AG09309 (cell line): ENCODE measurements around the gene TPM2.

Source experiments
- DNase-seq: peaks from one replicate; pipeline ENCODE4 v3.0.0-alpha.2; 2010; ENCODE audit warnings: low read depth
- H3K4me3 ChIP-seq: 2 replicates; pipeline ENCODE4 v1.5.1; 2011; ENCODE audit warnings: mild to moderate bottlenecking, low read depth, low read length, moderate library complexity; ENCODE audit not compliant: control insufficient read depth
- TF ChIP-seq, protein P1 (sequence below): IDR thresholded peaks from 2 replicates; pipeline ENCODE4 v1.5.1; 2011; ENCODE audit warnings: mild to moderate bottlenecking, low read depth, low read length, inconsistent platforms; ENCODE audit not compliant: insufficient read depth, control insufficient read depth; ENCODE audit errors: missing control alignments

TPM2 gene

DNA sequence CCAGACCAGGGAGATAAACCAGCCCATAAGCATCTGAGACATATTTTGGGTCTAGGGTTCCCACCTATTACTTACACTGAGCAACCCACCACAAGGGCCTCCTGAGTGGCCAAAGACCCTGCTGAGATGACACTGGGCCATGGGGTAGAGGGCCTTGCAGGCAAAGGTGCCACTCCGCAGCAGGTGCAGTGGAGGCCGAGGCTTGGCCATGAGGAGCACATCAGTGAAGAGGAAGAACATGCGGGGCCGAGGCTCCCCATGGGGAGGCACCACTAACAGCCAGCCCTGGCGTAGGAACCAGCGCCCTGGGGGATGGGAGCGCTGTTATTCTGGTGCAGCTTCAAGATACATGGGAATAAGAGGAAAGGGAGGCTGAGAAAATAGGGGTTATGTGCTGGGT, 27.3 kb downstream of the TPM2 start:
- TF ChIP-seq, protein P1, sequence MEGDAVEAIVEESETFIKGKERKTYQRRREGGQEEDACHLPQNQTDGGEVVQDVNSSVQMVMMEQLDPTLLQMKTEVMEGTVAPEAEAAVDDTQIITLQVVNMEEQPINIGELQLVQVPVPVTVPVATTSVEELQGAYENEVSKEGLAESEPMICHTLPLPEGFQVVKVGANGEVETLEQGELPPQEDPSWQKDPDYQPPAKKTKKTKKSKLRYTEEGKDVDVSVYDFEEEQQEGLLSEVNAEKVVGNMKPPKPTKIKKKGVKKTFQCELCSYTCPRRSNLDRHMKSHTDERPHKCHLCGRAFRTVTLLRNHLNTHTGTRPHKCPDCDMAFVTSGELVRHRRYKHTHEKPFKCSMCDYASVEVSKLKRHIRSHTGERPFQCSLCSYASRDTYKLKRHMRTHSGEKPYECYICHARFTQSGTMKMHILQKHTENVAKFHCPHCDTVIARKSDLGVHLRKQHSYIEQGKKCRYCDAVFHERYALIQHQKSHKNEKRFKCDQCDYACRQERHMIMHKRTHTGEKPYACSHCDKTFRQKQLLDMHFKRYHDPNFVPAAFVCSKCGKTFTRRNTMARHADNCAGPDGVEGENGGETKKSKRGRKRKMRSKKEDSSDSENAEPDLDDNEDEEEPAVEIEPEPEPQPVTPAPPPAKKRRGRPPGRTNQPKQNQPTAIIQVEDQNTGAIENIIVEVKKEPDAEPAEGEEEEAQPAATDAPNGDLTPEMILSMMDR = no peak
- DNase-seq = no peak
- no peak overlapping the region for H3K4me3 ChIP-seq

DNA sequence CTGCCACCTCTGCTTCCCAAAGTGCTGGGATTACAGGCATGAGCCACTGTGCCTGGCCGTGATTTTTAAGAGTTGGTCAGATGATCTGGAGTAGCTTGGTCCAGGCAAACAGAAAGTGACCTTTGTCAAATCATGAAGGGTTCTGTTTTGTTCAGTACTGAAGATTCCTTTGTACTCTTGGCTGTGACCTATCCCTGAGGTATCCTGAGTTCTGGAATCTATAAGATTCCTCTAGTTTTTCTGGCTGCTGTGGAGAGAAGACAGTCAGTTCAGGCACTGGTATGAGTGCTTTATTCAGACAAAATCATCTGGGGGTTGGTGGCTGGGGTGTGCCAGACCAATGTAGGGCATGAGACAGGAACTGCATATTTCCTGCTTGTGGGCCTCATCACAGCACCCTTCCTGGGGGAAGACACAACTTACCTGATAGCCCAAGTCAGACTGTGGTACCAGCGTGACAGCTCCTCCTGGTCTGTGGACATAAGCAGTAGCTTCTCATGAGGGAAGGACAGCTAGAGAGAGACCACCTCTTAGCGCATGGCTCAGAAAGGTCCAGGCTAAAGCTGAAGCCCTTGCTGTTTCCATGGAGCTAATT, 27.9 kb downstream of the TPM2 start:
- H3K4me3 ChIP-seq = no peak overlapping the region
- TF ChIP-seq, protein P1 = no peak

DNA sequence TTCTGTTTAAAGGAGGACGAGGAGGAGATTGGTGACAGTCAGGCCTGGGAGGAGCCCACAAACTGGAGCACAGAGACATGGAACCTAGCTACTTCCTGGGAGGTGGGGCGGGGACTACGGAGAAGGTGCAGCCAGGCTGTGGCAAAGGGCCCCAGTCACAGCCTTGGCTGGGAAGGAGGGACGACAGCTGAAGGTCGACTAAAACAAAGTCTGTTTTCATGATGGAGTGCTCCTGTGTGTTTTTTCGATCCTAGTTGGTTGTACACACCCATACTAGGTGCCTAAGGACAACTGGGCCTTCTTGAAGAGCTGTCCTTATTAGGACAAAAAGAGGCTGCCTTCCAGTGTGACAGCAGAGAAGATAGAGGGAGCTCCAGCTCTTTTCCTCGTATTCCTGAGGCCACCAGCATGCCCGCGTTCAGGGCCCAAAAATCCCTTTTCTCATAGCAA, 28.7 kb downstream of the TPM2 start:
- no peak for DNase-seq
- H3K4me3 ChIP-seq = no peak overlapping the region

More for the DNA sequence above, 27.9 kb downstream of the TPM2 start:
- DNase-seq = no peak

DNA sequence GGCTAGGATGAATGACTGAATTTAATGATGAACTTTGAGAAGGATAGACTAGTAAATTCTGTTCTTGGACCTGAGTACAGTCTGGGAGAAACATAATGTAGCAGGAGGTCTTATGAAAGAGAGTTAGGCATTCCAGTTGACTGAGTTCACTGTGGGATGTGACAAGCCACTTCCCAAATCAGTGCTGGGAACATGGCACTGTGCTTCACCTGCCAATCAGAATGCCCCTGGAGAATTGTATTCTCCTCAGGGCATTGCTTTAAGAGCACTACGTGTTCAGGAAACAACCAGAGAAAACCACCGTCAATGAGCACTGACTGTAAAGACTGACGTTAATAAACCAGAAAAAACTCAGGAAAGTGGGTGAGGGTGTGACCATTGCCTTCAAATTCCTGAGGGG, 30.4 kb downstream of the TPM2 start:
- peak overlapping the region; percentile 67 for H3K4me3 ChIP-seq

More for the DNA sequence above, 28.7 kb downstream of the TPM2 start:
- TF ChIP-seq, protein P1 = peak; percentile 56

DNA sequence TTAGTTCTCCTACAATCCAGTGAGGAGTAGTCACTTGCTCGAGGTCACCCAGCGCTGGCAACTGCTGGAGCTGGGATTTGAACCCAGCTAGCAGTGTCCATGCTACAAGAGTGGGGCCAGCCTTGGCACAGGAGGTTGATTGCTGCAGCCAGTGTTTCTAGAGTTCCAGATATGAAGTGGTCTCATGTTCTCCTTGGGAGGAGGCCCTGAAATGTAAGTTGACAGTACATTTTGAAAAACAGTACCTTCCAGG, 30.8 kb downstream of the TPM2 start:
- TF ChIP-seq, protein P1 = no peak
- no peak for DNase-seq

More for the DNA sequence above, 30.4 kb downstream of the TPM2 start:
- TF ChIP-seq, protein P1 = no peak
- DNase-seq = no peak

DNA sequence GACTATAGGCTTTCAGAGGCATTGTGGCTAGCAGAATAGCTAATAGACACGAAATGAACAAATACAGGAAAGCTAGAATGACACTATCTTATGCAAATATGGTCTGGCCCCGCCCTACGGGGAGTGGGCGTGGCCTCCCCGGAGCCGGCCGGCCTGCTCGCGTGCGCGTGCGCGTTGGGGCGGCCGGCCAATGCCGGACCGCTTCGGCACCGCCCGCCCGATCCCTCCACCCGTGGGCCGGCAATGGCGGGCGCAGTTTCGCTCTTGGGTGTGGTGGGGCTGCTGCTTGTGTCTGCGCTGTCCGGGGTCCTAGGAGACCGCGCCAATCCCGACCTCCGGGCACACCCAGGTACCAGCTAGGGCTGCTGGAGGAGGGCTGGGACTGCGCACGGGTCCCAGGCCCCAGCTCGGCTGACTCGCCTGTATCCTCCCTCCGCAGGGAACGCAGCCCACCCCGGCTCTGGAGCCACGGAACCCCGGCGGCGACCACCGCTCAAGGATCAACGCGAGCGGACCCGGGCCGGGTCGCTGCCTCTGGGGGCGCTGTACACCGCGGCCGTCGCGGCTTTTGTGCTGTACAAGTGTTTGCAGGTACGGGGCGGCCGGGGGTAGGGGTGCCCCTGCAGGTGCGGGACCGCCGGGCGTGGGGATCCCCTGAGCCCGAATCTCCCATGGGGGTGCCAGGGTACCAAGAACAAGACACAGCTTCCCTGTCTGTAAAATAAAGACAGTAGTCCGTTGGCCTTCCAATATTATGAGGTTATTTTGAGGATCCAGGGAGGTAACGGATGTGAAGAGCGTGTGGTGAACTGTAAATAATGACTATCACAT, 31.4 kb downstream of the TPM2 start, which contains the start of gene CCDC107:
Gene CCDC107, plus strand, starts transcription at position 156 of the 831 bp plus-strand sequence. Its CDS starts 88 bp downstream, at position 244.
- H3K4me3 ChIP-seq = peak within 1 kb of the TSS; percentile 67
- TF ChIP-seq, protein P1 = peak; percentile 58
- DNase-seq = no peak

More for the DNA sequence above, 30.8 kb downstream of the TPM2 start:
- peak overlapping the region; percentile 67 for H3K4me3 ChIP-seq
